Mesendoderm (in vitro differentiated cells): ENCODE data around the gene MICAL1.

Experiments used
- DNase-seq: peaks from one replicate; pipeline ENCODE4 v3.0.0; 2013
- H2AK5ac ChIP-seq: 2 replicates; pipeline ENCODE4 v1.6.1; 2013; ENCODE audit warnings: low read length, inconsistent platforms
- H2BK120ac ChIP-seq: 2 replicates; pipeline ENCODE4 v1.6.1; 2013; ENCODE audit warnings: low read depth, mild to moderate bottlenecking, low read length, moderate library complexity, mixed read lengths
- H2BK15ac ChIP-seq: replicated peaks from 2 replicates; pipeline ENCODE4 v1.6.1; 2013; ENCODE audit warnings: low read depth, mild to moderate bottlenecking, moderate library complexity
- H2BK5ac ChIP-seq: 2 replicates; pipeline ENCODE4 v1.6.1; 2013; ENCODE audit warnings: low read length, inconsistent platforms
- H3K18ac ChIP-seq: 2 replicates; pipeline ENCODE4 v1.6.1; 2013; ENCODE audit warnings: mild to moderate bottlenecking, low read length, mixed read lengths
- H3K23ac ChIP-seq: one replicate; pipeline ENCODE4 v1.6.1; 2013; ENCODE audit warnings: low read length
- H3K27ac ChIP-seq: 2 replicates; pipeline ENCODE4 v1.5.1; 2013; ENCODE audit warnings: low read depth, mild to moderate bottlenecking, inconsistent platforms, low read length, moderate library complexity
- H3K27me3 ChIP-seq: 2 replicates; pipeline ENCODE4 v1.6.1; 2013; ENCODE audit warnings: low read length, control low read depth, mild to moderate bottlenecking, inconsistent platforms; ENCODE audit not compliant: insufficient read depth, poor library complexity
- H3K36me3 ChIP-seq: 2 replicates; pipeline ENCODE4 v1.6.1; 2013; ENCODE audit warnings: low read length, inconsistent platforms; ENCODE audit not compliant: control insufficient read depth, insufficient read depth
- H3K4ac ChIP-seq: one replicate; pipeline ENCODE4 v1.6.1; 2013; ENCODE audit warnings: low read depth, mild to moderate bottlenecking, low read length, moderate library complexity
- H3K4me1 ChIP-seq: 2 replicates; pipeline ENCODE4 v1.6.1; 2013; ENCODE audit warnings: low read depth, low read length, inconsistent platforms; ENCODE audit not compliant: control insufficient read depth
- H3K4me2 ChIP-seq: 2 replicates; pipeline ENCODE4 v1.6.1; 2013; ENCODE audit warnings: low read length
- H3K4me3 ChIP-seq: 2 replicates; pipeline ENCODE4 v1.5.1; 2013; ENCODE audit warnings: mild to moderate bottlenecking, low read length
- H3K56ac ChIP-seq: one replicate; pipeline ENCODE4 v1.6.1; 2013; ENCODE audit warnings: low read length
- H3K79me1 ChIP-seq: 2 replicates; pipeline ENCODE4 v1.6.1; 2013; ENCODE audit warnings: low read length, inconsistent platforms
- H3K79me2 ChIP-seq: 2 replicates; pipeline ENCODE4 v1.6.1; 2013; ENCODE audit warnings: mild to moderate bottlenecking, low read length; ENCODE audit not compliant: control insufficient read depth, insufficient read depth
- H3K9ac ChIP-seq: 2 replicates; pipeline ENCODE4 v1.6.1; 2013; ENCODE audit warnings: low read length, inconsistent platforms
- H4K5ac ChIP-seq: one replicate; pipeline ENCODE4 v1.6.1; 2013; ENCODE audit warnings: low read length
- H4K8ac ChIP-seq: one replicate; pipeline ENCODE4 v1.6.1; 2013; ENCODE audit warnings: low read depth, mild to moderate bottlenecking, control low read depth, low read length, moderate library complexity
- WGBS: extraction: QIAGEN DNeasy Blood & Tissue Kit; methylation state at CpG from one replicate; pipeline ENCODE4 v1.1.7; 2013; ENCODE audit warnings: low lambda C conversion rate, missing lambda C conversion rate; ENCODE audit not compliant: insufficient coverage; ENCODE audit errors: extremely low coverage; 5-methylcytosine and 5-hydroxymethylcytosine counted together

The MICAL1 gene

GRCh38 chr6:109472132-109472995, 16.8 kb upstream of the MICAL1 start:
- no peak for DNase-seq
- H4K8ac ChIP-seq: no peak overlapping the region
- no peak overlapping the region for H3K4ac ChIP-seq
- H3K4me1 ChIP-seq: no peaks in the 10 kb centered on the region
- peaks cover 7% of the 10 kb centered on the region for H3K79me2 ChIP-seq
- H3K23ac ChIP-seq: no peak overlapping the region
- no peak overlapping the region for H2BK15ac ChIP-seq
- H2BK5ac ChIP-seq: no peak overlapping the region
- no peak overlapping the region for H4K5ac ChIP-seq
- no CpG with 5 or more reads among the region's 9 CpGs for WGBS
- H2BK120ac ChIP-seq: no peak overlapping the region
- no peak overlapping the region for H3K9ac ChIP-seq
- H3K27me3 ChIP-seq: no peaks in the 10 kb centered on the region
- no peak overlapping the region for H2AK5ac ChIP-seq
- H3K27ac ChIP-seq: no peak overlapping the region
- H3K79me1 ChIP-seq: peaks cover 27% of the 10 kb centered on the region
- no peak overlapping the region for H3K4me3 ChIP-seq
- H3K18ac ChIP-seq: no peak overlapping the region
- H3K36me3 ChIP-seq: peaks cover 27% of the 10 kb centered on the region
- no peak overlapping the region for H3K4me2 ChIP-seq
- no peak overlapping the region for H3K56ac ChIP-seq

GRCh38 chr6:109471105-109471810, 15.7 kb upstream of the MICAL1 start:
- H3K9ac ChIP-seq: no peak overlapping the region
- no peak overlapping the region for H2BK120ac ChIP-seq
- no peak overlapping the region for H2BK15ac ChIP-seq
- H3K4me3 ChIP-seq: no peak overlapping the region
- H3K4me2 ChIP-seq: no peak overlapping the region
- H4K8ac ChIP-seq: no peak overlapping the region
- no peak overlapping the region for H3K18ac ChIP-seq
- H3K36me3 ChIP-seq: peaks cover 28% of the 10 kb centered on the region
- H3K4ac ChIP-seq: no peak overlapping the region
- H3K56ac ChIP-seq: no peak overlapping the region
- no peaks in the 10 kb centered on the region for H3K4me1 ChIP-seq
- no CpG with 5 or more reads among the region's 5 CpGs for WGBS
- H4K5ac ChIP-seq: no peak overlapping the region
- H2BK5ac ChIP-seq: no peak overlapping the region
- no peak overlapping the region for H2AK5ac ChIP-seq
- no peak for DNase-seq
- no peak overlapping the region for H3K23ac ChIP-seq
- no peaks in the 10 kb centered on the region for H3K79me2 ChIP-seq
- H3K27ac ChIP-seq: no peak overlapping the region
- H3K27me3 ChIP-seq: no peaks in the 10 kb centered on the region
- H3K79me1 ChIP-seq: peaks cover 22% of the 10 kb centered on the region

- Histone ChIP-seq H3K23ac (no peak overlapping the region), H2BK120ac (no peak overlapping the region), H3K36me3 (peaks cover 32% of the 10 kb centered on the region), H3K79me1 (peaks cover 22% of the 10 kb centered on the region), H3K18ac (no peak overlapping the region), H3K4ac (no peak overlapping the region), H2BK5ac (no peak overlapping the region), H4K8ac (no peak overlapping the region), H3K56ac (no peak overlapping the region), H3K4me3 (no peak overlapping the region), H3K27me3 (no peaks in the 10 kb centered on the region), H4K5ac (no peak overlapping the region), H2AK5ac (no peak overlapping the region), H3K9ac (no peak overlapping the region), H3K4me2 (no peak overlapping the region), H3K4me1 (no peaks in the 10 kb centered on the region), H2BK15ac (no peak overlapping the region), H3K27ac (no peak overlapping the region), H3K79me2 (no peaks in the 10 kb centered on the region)
- WGBS: no CpG with 5 or more reads among the region's 5 CpGs
- DNase-seq: no peak
Measured at GRCh38 chr6:109469591-109470189, 14.1 kb upstream of the MICAL1 start.

GRCh38 chr6:109467696-109468095, 12.1 kb upstream of the MICAL1 start:
- Histone ChIP-seq H3K56ac (no peak overlapping the region), H2AK5ac (no peak overlapping the region), H2BK5ac (no peak overlapping the region), H2BK120ac (no peak overlapping the region), H3K4me2 (no peak overlapping the region), H3K18ac (no peak overlapping the region), H2BK15ac (no peak overlapping the region), H3K4ac (no peak overlapping the region), H4K5ac (no peak overlapping the region), H3K9ac (no peak overlapping the region), H3K4me3 (no peak overlapping the region), H3K79me2 (no peaks in the 10 kb centered on the region), H4K8ac (no peak overlapping the region), H3K23ac (no peak overlapping the region), H3K27ac (no peak overlapping the region), H3K27me3 (no peaks in the 10 kb centered on the region), H3K79me1 (peaks cover 17% of the 10 kb centered on the region), H3K36me3 (peaks cover 25% of the 10 kb centered on the region), H3K4me1 (no peaks in the 10 kb centered on the region)
- no peak for DNase-seq
- 100% methylated on average over 1 of the region's 6 CpGs for WGBS

- no peak overlapping the region for H2BK120ac ChIP-seq
- DNase-seq: no peak
- H3K4me1 ChIP-seq: no peaks in the 10 kb centered on the region
- H3K4me2 ChIP-seq: no peak overlapping the region
- H3K27me3 ChIP-seq: no peaks in the 10 kb centered on the region
- no peak overlapping the region for H3K56ac ChIP-seq
- no peak overlapping the region for H3K18ac ChIP-seq
- no peak overlapping the region for H3K4ac ChIP-seq
- no peak overlapping the region for H3K9ac ChIP-seq
- peaks cover 21% of the 10 kb centered on the region for H3K36me3 ChIP-seq
- H2BK15ac ChIP-seq: no peak overlapping the region
- no peak overlapping the region for H3K4me3 ChIP-seq
- no peak overlapping the region for H2AK5ac ChIP-seq
- no peak overlapping the region for H2BK5ac ChIP-seq
- no peak overlapping the region for H3K23ac ChIP-seq
- peaks cover 9% of the 10 kb centered on the region for H3K79me1 ChIP-seq
- no peaks in the 10 kb centered on the region for H3K79me2 ChIP-seq
- no peak overlapping the region for H4K8ac ChIP-seq
- WGBS: no CpG with 5 or more reads among the region's 7 CpGs
- no peak overlapping the region for H4K5ac ChIP-seq
- H3K27ac ChIP-seq: no peak overlapping the region
Measured at GRCh38 chr6:109466212-109466923, 10.8 kb upstream of the MICAL1 start.
